Measurements from ENCODE around the gene RBCK1. TPM values are rescaled to one million over a fixed set of nuclear protein-coding genes. Genes with fewer than 3 reads are reported as not detected.

RBCK1 gene
- total RNA-seq, 4 donors from 2014 or later = 50.9 to 111 (median 82.1) TPM

- WGBS, 2 donors (ENCODE audit: low coverage in 1 of 2) = 78 to 80% methylated on average over 4 to 13 of the region's 13 CpGs
- ATAC-seq = no peak
- Histone ChIP-seq H3K9me3 (no peaks in the 10 kb centered on the region), H3K27me3 (no peaks in the 10 kb centered on the region), H3K4me3 (no peak overlapping the region), H3K27ac (no peak overlapping the region), H3K4me1 (peaks cover 0 to 8% (median 0%) of the 10 kb centered on the region in 3 donors), H3K36me3 (peaks cover 0 to 69% of the 10 kb centered on the region in 2 donors)
- no peak for TF ChIP-seq EP300 (IDR thresholded peaks at IDR 0.05)
- no peak for TF ChIP-seq POLR2A (IDR thresholded peaks at IDR 0.05)
These were observed 7.8 kb downstream of the RBCK1 start for GRCh38 chr20:415820-416322.

GRCh38 chr20:416950-417800, 9.1 kb downstream of the RBCK1 start:
- no peaks in the 10 kb centered on the region for H3K27me3 ChIP-seq
- TF ChIP-seq POLR2A (IDR thresholded peaks at IDR 0.05) = no peak
- no peak for TF ChIP-seq EP300 (IDR thresholded peaks at IDR 0.05)
- TF ChIP-seq POLR2AphosphoS5 (IDR thresholded peaks at IDR 0.05) = no peak
- TF ChIP-seq CTCF (IDR thresholded peaks at IDR 0.05) = no peak
- peaks cover 0 to 5% (median 0%) of the 10 kb centered on the region in 3 donors for H3K4me1 ChIP-seq
- H3K9me3 ChIP-seq = no peaks in the 10 kb centered on the region
- H3K27ac ChIP-seq = no peak overlapping the region
- H3K36me3 ChIP-seq = peaks cover 0 to 69% of the 10 kb centered on the region in 2 donors
- no peak overlapping the region for H3K4me3 ChIP-seq
- ATAC-seq = no peak
- WGBS, 2 donors (ENCODE audit: low coverage in 1 of 2) = 72 to 81% methylated on average over 6 of the region's 13 CpGs

- H3K27ac ChIP-seq = no peak overlapping the region
- H3K4me1 ChIP-seq = peaks cover 0 to 5% (median 0%) of the 10 kb centered on the region in 3 donors
- no peak for ATAC-seq
- TF ChIP-seq POLR2AphosphoS5 (IDR thresholded peaks at IDR 0.05) = no peak
- TF ChIP-seq POLR2A (IDR thresholded peaks at IDR 0.05) = no peak
- TF ChIP-seq EP300 (IDR thresholded peaks at IDR 0.05) = no peak
- no peak for TF ChIP-seq CTCF (IDR thresholded peaks at IDR 0.05)
- WGBS, 2 donors (ENCODE audit: low coverage in 1 of 2) = 70 to 79% methylated on average over 2 of the region's 12 CpGs
- H3K27me3 ChIP-seq = no peaks in the 10 kb centered on the region
- peaks cover 0 to 69% of the 10 kb centered on the region in 2 donors for H3K36me3 ChIP-seq
- H3K9me3 ChIP-seq = no peaks in the 10 kb centered on the region
- H3K4me3 ChIP-seq = no peak overlapping the region
These were observed 9.8 kb downstream of the RBCK1 start for GRCh38 chr20:417801-418342.

- H3K27ac ChIP-seq = no peak overlapping the region
- no peaks in the 10 kb centered on the region for H3K4me1 ChIP-seq
- no peaks in the 10 kb centered on the region for H3K9me3 ChIP-seq
- TF ChIP-seq CTCF (IDR thresholded peaks at IDR 0.05) (no peak), POLR2A (IDR thresholded peaks at IDR 0.05) (no peak), POLR2AphosphoS5 (IDR thresholded peaks at IDR 0.05) (no peak), EP300 (IDR thresholded peaks at IDR 0.05) (no peak)
- no peak overlapping the region for H3K4me3 ChIP-seq
- WGBS, 2 donors (ENCODE audit: low coverage in 1 of 2) = no CpG with 5 or more reads among the region's 8 CpGs
- peaks cover 0 to 78% of the 10 kb centered on the region in 2 donors for H3K36me3 ChIP-seq
- no peak for ATAC-seq
- no peaks in the 10 kb centered on the region for H3K27me3 ChIP-seq
These were observed 10.8 kb downstream of the RBCK1 start for GRCh38 chr20:418858-419365.

- no peak for TF ChIP-seq POLR2A (IDR thresholded peaks at IDR 0.05)
- no peak for ATAC-seq
- WGBS, 2 donors (ENCODE audit: low coverage in 1 of 2) = 76 to 78% methylated on average over 5 to 7 of the region's 32 CpGs
- Histone ChIP-seq H3K4me1 (no peaks in the 10 kb centered on the region), H3K9me3 (no peaks in the 10 kb centered on the region), H3K27me3 (no peaks in the 10 kb centered on the region), H3K36me3 (peaks cover 0 to 85% of the 10 kb centered on the region in 2 donors), H3K27ac (no peak overlapping the region), H3K4me3 (no peak overlapping the region)
These were observed 11.6 kb downstream of the RBCK1 start for GRCh38 chr20:419556-420165.
